GM12875 (cell line): ENCODE results near the gene VPS8.

Experiments used
- H3K4me3 ChIP-seq: one replicate; pipeline ENCODE4 v1.5.1; 2011; ENCODE audit warnings: low read depth, low read length, control low read depth
- TF ChIP-seq, protein P1 (sequence below): IDR thresholded peaks from 2 replicates; pipeline ENCODE4 v1.5.1; 2011; ENCODE audit warnings: low read depth, mild to moderate bottlenecking, control low read depth, inconsistent platforms, low read length, moderate library complexity, borderline replicate concordance; ENCODE audit not compliant: insufficient read depth

Gene VPS8

DNA sequence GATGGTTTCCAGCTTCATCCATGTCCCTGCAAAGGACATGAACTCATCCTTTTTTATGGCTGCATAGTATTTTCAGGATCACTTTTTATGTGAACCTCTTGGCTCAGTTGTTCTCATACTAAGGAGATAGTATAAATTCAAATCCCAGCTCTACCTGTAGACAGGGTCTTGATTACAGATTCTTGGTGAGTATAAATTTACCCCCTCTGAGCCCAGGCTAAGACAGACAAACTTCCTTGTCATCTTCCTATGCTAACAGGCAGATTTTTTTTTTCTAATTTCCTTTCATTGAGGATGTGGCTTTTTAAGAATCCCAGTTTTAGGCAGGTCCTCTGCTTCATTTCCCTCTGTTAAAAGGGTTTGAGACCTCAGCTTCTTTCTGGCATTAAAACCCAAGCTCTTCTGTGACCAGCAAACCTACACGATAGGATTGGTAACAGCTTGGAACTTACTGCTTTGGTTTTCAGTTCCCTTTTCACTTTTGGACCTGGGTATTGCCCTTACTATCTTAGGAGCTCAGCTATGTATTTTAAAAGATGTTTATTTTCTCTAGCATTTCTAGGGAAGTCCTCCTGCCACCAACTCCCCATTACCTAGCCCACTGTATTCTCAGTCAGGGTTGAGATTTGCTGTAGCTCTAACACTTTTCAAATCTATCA, 72.5 kb downstream of the VPS8 start:
- TF ChIP-seq, protein P1, sequence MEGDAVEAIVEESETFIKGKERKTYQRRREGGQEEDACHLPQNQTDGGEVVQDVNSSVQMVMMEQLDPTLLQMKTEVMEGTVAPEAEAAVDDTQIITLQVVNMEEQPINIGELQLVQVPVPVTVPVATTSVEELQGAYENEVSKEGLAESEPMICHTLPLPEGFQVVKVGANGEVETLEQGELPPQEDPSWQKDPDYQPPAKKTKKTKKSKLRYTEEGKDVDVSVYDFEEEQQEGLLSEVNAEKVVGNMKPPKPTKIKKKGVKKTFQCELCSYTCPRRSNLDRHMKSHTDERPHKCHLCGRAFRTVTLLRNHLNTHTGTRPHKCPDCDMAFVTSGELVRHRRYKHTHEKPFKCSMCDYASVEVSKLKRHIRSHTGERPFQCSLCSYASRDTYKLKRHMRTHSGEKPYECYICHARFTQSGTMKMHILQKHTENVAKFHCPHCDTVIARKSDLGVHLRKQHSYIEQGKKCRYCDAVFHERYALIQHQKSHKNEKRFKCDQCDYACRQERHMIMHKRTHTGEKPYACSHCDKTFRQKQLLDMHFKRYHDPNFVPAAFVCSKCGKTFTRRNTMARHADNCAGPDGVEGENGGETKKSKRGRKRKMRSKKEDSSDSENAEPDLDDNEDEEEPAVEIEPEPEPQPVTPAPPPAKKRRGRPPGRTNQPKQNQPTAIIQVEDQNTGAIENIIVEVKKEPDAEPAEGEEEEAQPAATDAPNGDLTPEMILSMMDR, result no peak
- no peak overlapping the region for H3K4me3 ChIP-seq

DNA sequence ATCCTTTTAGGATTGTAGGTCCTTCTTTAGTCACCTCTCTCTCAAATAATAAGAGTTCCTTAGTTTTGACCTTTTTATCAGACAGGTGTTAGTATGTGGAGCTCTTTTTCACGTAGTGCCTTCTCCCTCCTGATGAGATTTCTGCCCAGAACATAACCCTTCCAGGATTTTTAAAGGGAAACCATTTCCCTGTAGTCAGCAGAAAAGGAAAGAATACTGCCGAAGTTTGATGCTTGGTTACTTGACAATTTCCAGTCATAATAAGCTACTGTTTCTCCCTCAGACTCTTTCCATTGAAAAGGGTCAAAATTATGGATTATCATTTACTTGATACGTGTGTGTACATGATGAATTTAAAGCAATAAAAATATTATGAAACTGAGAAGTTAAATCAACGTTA, 73.1 kb downstream of the VPS8 start:
- TF ChIP-seq, protein P1, result no peak
- H3K4me3 ChIP-seq, result no peak overlapping the region

DNA sequence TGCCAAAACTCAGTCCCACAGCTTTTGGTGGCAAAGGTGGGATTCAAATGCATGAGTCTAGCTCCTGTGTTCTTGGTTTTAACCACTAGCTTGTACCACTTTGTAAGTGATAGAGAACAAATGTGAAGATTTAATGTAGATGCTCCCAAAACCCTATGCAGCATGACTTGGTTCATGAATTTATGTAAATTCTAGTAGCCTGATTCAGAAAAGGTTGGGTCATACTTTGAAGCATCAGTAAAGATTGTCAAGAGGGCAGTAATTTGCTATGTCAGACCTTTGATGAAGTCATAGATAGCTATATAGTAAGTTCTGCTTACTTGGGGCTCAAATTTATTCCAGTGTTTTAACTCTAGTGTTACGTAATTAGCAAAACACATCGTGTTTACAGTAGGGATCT, 75.6 kb downstream of the VPS8 start:
- TF ChIP-seq, protein P1, result no peak
- H3K4me3 ChIP-seq, result no peak overlapping the region

DNA sequence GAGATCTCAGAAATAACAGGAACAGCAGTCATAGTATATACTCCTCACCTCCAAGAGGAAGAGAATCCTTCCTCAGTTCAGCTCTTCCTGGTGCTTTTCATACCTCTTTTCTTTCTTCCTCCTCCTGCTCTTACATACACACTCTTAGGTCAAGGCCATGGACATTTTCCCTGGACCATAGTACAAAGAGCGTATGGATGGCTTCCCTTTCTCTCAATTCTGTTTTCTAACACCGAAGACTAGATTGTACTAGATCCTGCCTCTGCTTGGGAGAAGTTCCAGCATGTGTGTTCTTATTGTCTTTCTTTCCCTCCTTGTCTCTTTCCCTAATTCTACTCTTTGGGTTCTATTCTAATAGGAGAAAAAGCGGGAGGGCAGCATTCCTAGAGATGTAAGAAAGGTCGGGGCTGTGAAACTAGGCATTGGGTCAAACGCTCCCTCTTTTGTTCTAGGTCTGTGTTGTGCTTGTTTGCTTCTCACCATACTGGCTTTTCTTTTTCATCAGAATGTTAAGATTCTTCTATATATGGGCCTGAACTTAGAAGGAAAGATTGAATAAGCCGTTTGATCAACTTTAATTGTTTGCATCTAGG, 77.4 kb downstream of the VPS8 start:
- TF ChIP-seq, protein P1, result no peak
- no peak overlapping the region for H3K4me3 ChIP-seq

DNA sequence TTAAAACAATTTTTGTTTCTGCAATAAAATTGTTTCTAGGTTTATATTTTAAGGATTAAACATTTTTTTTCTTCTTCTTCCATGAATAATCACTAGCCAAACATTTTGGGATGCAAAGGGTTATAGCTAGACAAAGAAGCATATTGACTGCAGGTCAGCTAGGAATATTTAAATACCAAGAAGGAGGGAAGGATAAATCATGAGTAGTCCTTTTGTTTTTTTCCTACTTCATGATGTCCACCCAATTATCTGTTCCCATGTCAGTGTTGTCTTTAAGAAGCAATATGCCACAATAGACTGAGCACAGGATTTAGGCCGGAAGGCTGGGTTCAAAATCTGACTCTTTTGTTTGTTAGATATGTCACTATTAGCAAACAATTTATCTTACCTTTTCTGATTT, 82.1 kb downstream of the VPS8 start:
- no peak overlapping the region for H3K4me3 ChIP-seq
- TF ChIP-seq, protein P1, result no peak

DNA sequence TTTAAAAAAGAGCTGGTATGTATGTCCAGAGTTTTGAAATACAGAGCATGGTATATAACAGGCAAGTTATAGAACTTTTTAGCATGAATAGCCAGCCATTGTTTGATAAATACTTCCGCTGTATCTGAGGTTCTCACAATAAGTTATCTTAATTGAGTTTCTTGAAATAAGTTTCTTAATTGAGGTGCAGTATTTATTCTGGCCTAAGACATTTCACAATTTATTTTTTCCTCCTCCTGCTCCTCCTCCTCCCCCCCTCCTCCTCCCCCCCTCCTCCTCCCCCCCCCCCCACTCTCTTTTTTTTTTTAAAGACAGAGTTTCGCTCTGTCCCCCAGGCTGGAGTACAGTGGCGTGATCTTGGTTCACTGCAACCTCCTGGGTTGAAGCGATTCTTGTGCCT, 83.4 kb downstream of the VPS8 start:
- H3K4me3 ChIP-seq, result no peak overlapping the region
- TF ChIP-seq, protein P1, result no peak

DNA sequence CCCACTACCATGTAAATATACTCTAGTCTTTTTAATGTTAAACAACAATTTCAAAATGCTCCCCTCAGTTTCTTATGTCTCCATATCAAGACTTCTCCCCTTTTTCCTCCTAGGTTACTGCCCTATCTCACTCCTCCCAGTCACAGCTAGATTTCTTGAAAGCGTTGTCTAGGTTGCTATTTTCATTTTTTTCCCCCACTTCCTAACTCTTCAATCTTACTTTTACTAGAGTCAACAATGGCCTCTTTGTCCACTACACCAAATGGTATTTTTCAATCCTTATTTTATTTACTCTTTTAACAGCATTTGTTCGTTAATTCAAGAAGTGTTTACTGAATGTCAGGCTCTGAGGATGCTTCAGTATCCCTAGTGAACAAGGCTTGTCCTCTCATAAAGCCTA, 84.4 kb downstream of the VPS8 start:
- H3K4me3 ChIP-seq, result no peak overlapping the region
- TF ChIP-seq, protein P1, result no peak
